ENCODE measurements around the gene SPRTN.

The SPRTN gene

GRCh38 chr1:231392389-231393131 lies 54.5 kb downstream of the SPRTN start:
- no peaks in the 10 kb centered on the region for H3K27me3 ChIP-seq
- H3K4me1 ChIP-seq = peaks cover 16% of the 10 kb centered on the region
- DNase-seq = no peak
- no peaks in the 10 kb centered on the region for H3K9me3 ChIP-seq
- H3K4me3 ChIP-seq (ENCODE audit: low read depth, low read length) = no peak overlapping the region
- TF ChIP-seq, protein P1, sequence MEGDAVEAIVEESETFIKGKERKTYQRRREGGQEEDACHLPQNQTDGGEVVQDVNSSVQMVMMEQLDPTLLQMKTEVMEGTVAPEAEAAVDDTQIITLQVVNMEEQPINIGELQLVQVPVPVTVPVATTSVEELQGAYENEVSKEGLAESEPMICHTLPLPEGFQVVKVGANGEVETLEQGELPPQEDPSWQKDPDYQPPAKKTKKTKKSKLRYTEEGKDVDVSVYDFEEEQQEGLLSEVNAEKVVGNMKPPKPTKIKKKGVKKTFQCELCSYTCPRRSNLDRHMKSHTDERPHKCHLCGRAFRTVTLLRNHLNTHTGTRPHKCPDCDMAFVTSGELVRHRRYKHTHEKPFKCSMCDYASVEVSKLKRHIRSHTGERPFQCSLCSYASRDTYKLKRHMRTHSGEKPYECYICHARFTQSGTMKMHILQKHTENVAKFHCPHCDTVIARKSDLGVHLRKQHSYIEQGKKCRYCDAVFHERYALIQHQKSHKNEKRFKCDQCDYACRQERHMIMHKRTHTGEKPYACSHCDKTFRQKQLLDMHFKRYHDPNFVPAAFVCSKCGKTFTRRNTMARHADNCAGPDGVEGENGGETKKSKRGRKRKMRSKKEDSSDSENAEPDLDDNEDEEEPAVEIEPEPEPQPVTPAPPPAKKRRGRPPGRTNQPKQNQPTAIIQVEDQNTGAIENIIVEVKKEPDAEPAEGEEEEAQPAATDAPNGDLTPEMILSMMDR (IDR thresholded peaks at IDR 0.05; ENCODE audit: low read depth, low read length) = no peak
- no peaks in the 10 kb centered on the region for H3K36me3 ChIP-seq

DNA sequence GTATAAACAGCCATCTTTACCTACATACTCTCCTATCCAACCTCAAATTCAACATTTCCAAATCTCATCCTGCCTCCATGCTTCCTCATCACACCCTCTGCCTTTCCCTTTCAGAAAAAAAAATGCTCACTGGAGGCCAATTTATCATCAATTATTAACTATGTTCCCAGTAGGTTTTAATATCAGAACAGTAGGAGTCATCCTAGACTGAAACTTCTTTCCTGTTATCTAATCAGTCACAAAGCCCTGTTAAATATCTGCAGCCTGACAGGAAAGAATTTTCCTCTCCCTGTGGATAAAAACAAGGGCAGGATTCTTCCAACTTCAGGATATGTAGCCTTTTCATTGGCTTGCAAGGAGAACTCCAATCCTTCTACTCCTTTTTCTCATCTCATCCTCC lies 55.6 kb downstream of the SPRTN start:
- Histone ChIP-seq H3K27me3 (no peaks in the 10 kb centered on the region), H3K4me1 (peaks cover 12% of the 10 kb centered on the region), H3K4me3 (ENCODE audit: low read depth, low read length) (no peak overlapping the region), H3K9me3 (no peaks in the 10 kb centered on the region), H3K36me3 (no peaks in the 10 kb centered on the region)
- TF ChIP-seq, protein P1 (IDR thresholded peaks at IDR 0.05; ENCODE audit: low read depth, low read length) = no peak
- no peak for DNase-seq

DNA sequence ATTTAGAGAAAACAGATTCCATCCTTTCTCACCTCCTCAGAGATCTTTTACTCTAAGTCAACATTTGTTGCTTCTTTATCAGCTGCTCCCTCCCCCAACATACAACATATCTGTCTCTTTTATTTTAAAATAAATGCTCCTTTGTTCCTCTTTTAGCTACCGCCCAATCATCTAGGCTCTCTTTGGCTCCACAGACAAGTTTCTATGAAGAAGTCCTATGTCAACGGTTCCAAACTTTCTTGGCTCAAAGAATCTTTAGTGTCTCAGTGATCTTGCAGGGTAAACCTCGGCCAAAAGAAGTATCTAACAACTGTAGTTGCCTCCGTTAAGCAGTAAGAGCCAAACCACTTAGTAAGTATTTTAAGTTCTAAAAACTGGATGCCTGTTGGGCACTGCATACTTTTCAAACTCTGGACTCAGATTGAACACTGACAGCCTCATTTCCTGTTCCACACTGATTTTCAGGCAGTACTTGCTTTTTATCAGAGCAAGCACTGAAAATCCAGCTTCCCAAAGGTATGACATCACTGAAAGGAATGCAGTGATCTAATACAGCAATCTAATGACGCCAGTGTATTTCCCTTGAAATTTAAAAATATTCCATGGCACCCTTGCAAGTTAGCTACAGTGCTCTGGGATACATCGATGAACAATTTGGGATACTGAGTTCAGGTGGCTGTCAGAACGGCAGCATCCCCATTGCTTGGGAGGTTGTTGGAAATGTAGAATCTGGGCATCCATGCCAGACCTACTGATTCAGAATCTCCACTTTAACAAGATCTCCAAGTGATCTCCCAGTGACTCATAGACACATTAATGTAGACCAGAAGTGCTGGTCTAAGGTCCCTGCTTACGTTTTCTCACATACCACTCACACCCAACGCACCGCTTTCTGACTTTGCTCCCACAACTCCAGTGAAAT lies 57.2 kb downstream of the SPRTN start:
- peaks cover 12% of the 10 kb centered on the region for H3K4me1 ChIP-seq
- H3K4me3 ChIP-seq (ENCODE audit: low read depth, low read length) = no peak overlapping the region
- TF ChIP-seq, protein P1 (IDR thresholded peaks at IDR 0.05; ENCODE audit: low read depth, low read length) = no peak
- DNase-seq = no peak
- H3K9me3 ChIP-seq = no peaks in the 10 kb centered on the region
- no peaks in the 10 kb centered on the region for H3K27me3 ChIP-seq
- H3K36me3 ChIP-seq = no peaks in the 10 kb centered on the region

GRCh38 chr1:231395998-231396390 lies 57.9 kb downstream of the SPRTN start:
- H3K27me3 ChIP-seq = no peaks in the 10 kb centered on the region
- no peak for DNase-seq
- no peaks in the 10 kb centered on the region for H3K36me3 ChIP-seq
- no peak overlapping the region for H3K4me3 ChIP-seq (ENCODE audit: low read depth, low read length)
- TF ChIP-seq, protein P1 (IDR thresholded peaks at IDR 0.05; ENCODE audit: low read depth, low read length) = no peak
- no peaks in the 10 kb centered on the region for H3K9me3 ChIP-seq
- H3K4me1 ChIP-seq = peaks cover 12% of the 10 kb centered on the region

DNA sequence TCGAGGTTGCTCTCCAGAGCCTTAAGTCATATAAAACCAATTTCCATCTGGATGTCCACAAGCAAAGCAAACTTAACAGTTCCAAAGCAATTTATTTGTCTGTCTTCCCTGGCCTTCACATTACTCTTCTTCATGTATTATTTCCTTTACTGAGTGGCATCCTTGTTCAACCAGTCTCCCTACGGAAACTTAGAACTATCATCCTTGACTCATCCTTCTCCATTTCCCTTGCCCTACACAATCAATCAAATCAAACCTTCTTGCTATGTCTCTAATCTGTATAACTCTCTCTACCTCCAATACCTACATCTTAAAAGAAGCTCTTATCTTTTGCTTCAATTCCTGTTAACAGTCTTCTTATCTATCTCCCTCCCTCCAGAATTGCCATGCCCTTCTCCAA lies 58.5 kb downstream of the SPRTN start:
- TF ChIP-seq, protein P1 (IDR thresholded peaks at IDR 0.05; ENCODE audit: low read depth, low read length) = no peak
- Histone ChIP-seq H3K4me3 (ENCODE audit: low read depth, low read length) (no peak overlapping the region), H3K27me3 (no peaks in the 10 kb centered on the region), H3K36me3 (no peaks in the 10 kb centered on the region), H3K9me3 (no peaks in the 10 kb centered on the region), H3K4me1 (peaks cover 12% of the 10 kb centered on the region)
- DNase-seq = no peak
